Right cardiac atrium (tissue), 5 donors: ENCODE data around the gene PANX2. TPM values are rescaled to one million over a fixed set of nuclear protein-coding genes. Genes with fewer than 3 reads are reported as not detected.

ENCODE experiments used
- ATAC-seq, 2 donors: fragments of 200-7000 bp; cut with Tn5 transposase; one replicate each; pipeline versions ENCODE4 v1.8.0 to v1.9.1; 2020; ENCODE audit warnings: moderate library complexity in 2 of 2, mild to moderate bottlenecking in 1 of 2
- DNase-seq, 3 donors: peaks; one replicate each; pipeline ENCODE4 v3.0.0-alpha.2; 2020
- H3K27ac ChIP-seq: one replicate; pipeline ENCODE4 v1.5.1; 2013; ENCODE audit warnings: mild to moderate bottlenecking, low read length, control low read depth, moderate library complexity
- H3K27me3 ChIP-seq: one replicate; pipeline ENCODE4 v1.6.1; 2013; ENCODE audit not compliant: control insufficient read depth, insufficient read depth
- H3K4me1 ChIP-seq: one replicate; pipeline ENCODE4 v1.6.1; 2013; ENCODE audit warnings: low read length; ENCODE audit not compliant: control insufficient read depth, insufficient read depth
- H3K4me3 ChIP-seq: one replicate; pipeline ENCODE4 v1.5.1; 2013; ENCODE audit warnings: low read length, control low read depth
- H3K9me3 ChIP-seq: one replicate; pipeline ENCODE4 v1.6.1; 2013; ENCODE audit warnings: low read length; ENCODE audit not compliant: control insufficient read depth
- WGBS: extraction: QIAGEN DNeasy Blood & Tissue Kit; methylation state at CpG from one replicate; pipeline ENCODE4 v1.1.7; 2013; 5-methylcytosine and 5-hydroxymethylcytosine counted together
- intact Hi-C, 4 donors: fragments of 100-400 bp; cut with DNase I; formaldehyde crosslinking; loops; one replicate each; pipeline versions ENCODE4 v1.11.0 to v1.14.0; 2022 to 2023
- polyA plus RNA-seq: library from polyadenylated mRNA; stranded (reverse); fragments of 200-250 nt; gene quantifications from one replicate; pipeline ENCODE4 v1.2.3, GENCODE V29; 2013
- total RNA-seq, 4 donors: library from RNA; stranded (reverse); fragmentation: NEBNext Ultra II Directional; extraction: Animal tissue kit (Norgen Biotek cat#: 25700); gene quantifications; one replicate each; pipeline ENCODE4 v1.2.1, GENCODE V29; 2021
- donor health status: healthy with polysubstance abuse.
- donor health status: DM: no; HTN: yes; CAD: no.
- donor health status: DM: no; HTN: no; CAD: no.
- donor health status: DM: no; HTN: yes; CAD: no; lungs with severe emphysema.
- donor health status: DM: yes; HTN: yes; CAD: no.

Gene PANX2
- total and polyA plus RNA-seq, 5 donors, result 0.43 to 2.1 (median 0.88) TPM

DNA sequence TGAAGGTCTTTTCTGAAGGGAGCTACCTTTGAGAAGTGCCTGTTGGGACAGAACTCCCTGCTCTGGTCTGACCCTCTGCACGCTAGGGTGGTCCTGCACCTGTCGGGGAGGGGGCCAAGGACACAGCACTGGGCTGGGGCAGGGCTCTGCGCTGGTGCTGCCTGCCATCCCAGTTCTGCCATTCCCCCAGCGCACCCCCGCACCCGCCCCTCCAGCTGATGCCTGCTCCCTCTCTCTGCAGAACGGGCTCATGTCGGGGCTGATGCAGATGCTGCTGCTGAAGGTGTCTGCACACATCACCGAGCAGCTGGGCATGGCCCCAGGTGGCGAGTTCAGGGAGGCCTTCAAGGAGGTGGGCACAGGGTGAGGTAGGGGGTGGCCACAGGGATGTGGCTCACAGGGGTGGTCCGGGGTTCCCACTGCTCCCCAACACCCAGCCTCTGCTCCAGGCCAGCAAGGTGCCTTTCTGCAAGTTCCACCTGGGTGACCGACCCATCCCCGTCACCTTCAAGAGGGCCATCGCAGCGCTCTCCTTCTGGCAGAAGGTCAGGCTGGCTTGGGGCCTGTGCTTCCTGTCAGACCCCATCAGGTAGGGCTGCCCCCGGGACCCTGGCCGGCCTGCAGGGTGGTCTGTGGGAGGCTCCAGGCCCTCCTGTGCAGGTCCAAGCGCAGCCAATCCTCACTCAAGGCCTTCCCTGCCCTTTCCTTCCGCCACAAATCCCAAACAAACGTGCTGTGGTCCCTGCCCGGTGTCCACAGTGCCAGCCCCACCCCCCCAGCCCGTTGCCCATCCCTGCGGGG, 26.7 kb downstream of the PANX2 start:
- Histone ChIP-seq H3K27ac (no peak overlapping the region), H3K4me1 (peaks cover 1% of the 10 kb centered on the region), H3K9me3 (no peaks in the 10 kb centered on the region), H3K4me3 (no peak overlapping the region), H3K27me3 (no peaks in the 10 kb centered on the region)
- 88% methylated on average over 23 of the region's 23 CpGs for WGBS
- ATAC-seq (no peak), DNase-seq (peak in 2 of 3 donors; percentile 51 to 62)
- intact Hi-C loops, result no loop called here

DNA sequence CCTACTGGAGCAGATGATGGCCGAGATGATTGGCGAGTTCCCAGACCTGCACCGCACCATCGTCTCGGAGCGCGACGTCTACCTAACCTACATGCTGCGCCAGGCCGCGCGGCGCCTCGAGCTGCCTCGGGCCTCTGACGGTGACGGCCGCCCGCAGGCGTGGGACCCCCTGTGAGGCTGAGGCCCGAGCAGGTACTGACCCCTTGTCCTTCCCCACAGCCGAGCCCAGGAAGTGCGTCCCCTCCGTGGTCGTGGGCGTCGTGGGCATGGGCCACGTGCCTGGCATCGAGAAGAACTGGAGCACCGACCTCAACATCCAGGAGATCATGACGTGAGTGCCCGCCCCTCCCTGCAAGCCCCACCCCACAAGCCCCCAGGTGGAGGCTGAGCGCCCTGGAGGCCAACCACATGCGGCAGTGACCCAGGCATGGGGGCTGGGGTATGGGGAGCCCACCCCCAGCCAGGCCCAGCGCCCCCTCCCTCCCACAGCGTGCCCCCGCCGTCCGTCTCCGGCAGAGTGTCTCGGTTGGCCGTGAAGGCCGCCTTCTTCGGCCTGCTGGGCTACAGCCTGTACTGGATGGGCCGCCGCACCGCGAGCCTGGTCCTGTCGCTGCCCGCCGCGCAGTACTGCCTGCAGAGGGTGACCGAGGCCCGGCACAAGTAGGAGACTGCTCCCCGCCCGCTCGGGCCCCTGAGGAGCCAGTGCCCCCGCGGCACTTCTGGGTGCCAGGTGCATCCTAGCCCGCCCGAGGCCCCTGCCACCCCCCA, 27.5 kb downstream of the PANX2 start:
- WGBS, result 94% methylated on average over 61 of the region's 61 CpGs
- Histone ChIP-seq H3K9me3 (no peaks in the 10 kb centered on the region), H3K4me3 (no peak overlapping the region), H3K27ac (no peak overlapping the region), H3K4me1 (peaks cover 2% of the 10 kb centered on the region), H3K27me3 (no peaks in the 10 kb centered on the region)
- intact Hi-C loops, result no loop called here
- ATAC-seq, result no peak
- DNase-seq, result peak in 2 of 3 donors; percentile 56 to 67

DNA sequence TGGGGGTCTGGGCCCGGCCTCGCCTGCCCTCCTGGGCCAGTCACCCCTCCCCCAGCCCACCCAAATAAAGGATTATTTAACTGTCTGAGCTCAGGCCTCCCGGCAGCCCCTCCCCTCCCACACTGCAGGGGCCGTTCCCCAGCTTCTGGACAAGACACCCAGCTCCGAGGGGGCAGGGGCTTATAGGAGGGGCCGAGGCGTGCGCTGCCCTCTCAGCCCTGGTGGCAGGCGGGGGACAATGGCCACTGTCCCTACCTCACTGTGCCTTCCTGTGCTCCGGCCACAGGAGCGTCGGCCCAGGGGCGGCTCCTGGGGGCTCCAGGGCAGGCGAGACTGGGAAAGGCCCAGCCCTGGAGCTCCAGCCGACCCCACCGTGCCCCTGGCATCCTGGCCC, 28.1 kb downstream of the PANX2 start:
- intact Hi-C loops, result no loop called here
- WGBS, result 88% methylated on average over 16 of the region's 16 CpGs
- no peaks in the 10 kb centered on the region for H3K9me3 ChIP-seq

DNA sequence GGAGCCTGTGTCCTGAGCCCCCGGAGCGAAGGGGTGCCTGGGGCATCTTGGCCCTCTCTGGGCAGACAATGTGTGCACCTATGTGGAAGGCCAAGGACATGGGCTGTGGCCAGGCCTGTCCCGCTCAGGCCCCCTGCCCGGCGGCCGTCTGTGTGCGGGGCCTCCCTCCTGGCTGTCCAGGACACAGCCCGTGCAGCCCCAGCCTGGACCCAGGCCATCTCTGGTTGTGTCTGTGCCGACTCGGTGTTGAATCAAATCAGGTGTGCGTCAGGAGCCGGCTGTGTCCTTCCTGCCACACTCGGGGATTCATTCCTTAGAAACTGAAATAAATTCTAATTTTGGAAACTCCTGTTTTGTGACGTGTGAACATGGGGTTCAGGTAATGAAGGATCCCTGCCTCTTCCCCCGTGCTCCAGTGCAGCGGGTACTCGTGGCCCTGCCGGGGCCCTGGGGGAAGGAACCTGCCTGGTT, 28.8 kb downstream of the PANX2 start:
- 75% methylated on average over 18 of the region's 18 CpGs for WGBS
- Histone ChIP-seq H3K4me3 (no peak overlapping the region), H3K27me3 (no peaks in the 10 kb centered on the region), H3K9me3 (no peaks in the 10 kb centered on the region), H3K27ac (no peak overlapping the region), H3K4me1 (peaks cover 2% of the 10 kb centered on the region)
- intact Hi-C loops, result no loop called here
- ATAC-seq (peak in 1 of 2 donors; percentile 3), DNase-seq (peak in 2 of 3 donors; percentile 67 to 68)

More for the DNA sequence above, 28.1 kb downstream of the PANX2 start:
- H3K4me3 ChIP-seq, result no peak overlapping the region
- DNase-seq (peak in 2 of 3 donors; percentile 51 to 64), ATAC-seq (no peak)
- H3K27ac ChIP-seq, result no peak overlapping the region
- H3K4me1 ChIP-seq, result peaks cover 2% of the 10 kb centered on the region
- no peaks in the 10 kb centered on the region for H3K27me3 ChIP-seq

DNA sequence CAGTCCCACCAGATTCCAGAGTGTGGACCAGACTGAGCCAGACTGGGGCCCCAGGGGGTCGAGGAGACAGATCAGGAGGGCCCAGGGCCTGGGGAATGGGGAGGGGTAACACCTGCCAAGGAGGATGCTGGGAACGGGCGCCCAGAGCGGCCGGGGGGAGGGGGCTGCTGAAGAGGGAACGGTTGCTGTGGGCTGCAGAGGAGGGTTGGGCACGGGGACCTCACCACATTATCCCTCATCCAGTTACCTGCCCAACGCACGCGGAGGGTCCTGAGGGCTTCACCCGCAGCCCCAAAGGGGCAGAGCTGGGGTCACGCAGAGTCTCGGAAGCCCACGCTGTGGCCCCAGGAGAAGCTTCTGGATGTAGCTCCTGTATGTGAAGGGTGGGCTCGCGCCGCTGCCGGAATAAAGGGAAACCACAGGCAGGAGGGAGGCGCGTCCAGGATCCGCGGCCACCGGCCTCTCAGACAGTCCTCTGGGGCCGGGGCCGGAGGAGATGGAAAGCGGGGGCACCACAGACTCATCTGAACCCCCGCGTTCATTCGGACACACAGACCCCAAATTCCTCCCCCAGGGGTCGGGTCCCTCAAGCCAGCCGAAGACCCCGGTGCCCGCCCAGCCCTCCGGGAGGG, 29.4 kb downstream of the PANX2 start:
- intact Hi-C loops, result no loop called here
- no peaks in the 10 kb centered on the region for H3K27me3 ChIP-seq
- peaks cover 2% of the 10 kb centered on the region for H3K4me1 ChIP-seq
- no peaks in the 10 kb centered on the region for H3K9me3 ChIP-seq
- H3K27ac ChIP-seq, result no peak overlapping the region
- peak in 1 of 3 donors; percentile 71 for DNase-seq
- peak; percentile 2 to 3 for ATAC-seq
- 8% methylated on average over 34 of the region's 34 CpGs for WGBS
- peak overlapping the region; percentile 92 for H3K4me3 ChIP-seq

DNA sequence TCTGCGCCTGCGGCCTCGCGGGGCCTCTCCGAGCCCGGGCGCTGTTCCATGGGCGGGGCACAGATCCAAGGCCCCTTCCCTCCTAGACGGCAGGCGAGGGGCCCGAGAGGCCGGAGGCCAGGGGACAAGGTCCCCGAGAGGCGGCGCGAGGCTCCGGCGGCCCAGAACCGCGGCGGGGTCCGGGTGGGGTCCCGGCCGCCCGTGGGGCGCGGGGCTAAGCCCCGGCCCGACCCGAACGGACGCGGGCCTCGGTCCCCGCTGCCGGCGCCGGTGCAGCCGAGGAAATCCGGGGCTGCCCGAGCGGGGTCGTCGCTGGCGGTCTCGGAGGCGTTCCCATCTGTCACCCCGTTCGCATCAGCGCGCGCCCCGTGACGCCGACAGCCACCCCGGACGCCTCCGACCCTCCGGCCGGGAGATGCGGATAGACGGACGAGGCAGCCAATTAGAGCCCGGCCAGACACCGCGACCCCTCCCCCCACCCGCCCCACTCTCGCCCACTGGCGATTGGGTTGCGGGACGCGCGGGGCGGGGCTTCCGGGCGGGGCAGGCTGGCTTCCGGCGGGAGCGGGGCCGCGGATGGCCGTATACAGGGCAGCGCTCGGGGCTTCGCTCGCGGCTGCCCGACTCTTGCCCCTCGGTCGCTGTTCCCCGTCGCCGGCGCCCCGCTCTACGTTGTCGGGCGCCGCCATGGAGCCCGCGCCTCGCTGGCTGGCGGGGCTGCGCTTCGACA, 30.1 kb downstream of the PANX2 start, which contains the start of gene SELENOO:
Gene SELENOO, plus strand, starts transcription at position 551 of the 730 bp plus-strand sequence. Its CDS starts 26 bp downstream, at position 577.
- intact Hi-C loops, result no loop called here
- WGBS, result under 1% methylated on average over 100 of the region's 105 CpGs
- peak; percentile 93 to 97 (median 97) for DNase-seq
- peak; percentile 88 to 89 for ATAC-seq
- H3K4me1 ChIP-seq, result peaks cover 2% of the 10 kb centered on the region
- H3K4me3 ChIP-seq, result peak within 1 kb of the TSS; percentile 92
- H3K9me3 ChIP-seq, result no peaks in the 10 kb centered on the region
- H3K27ac ChIP-seq, result peak within 1 kb of the TSS; percentile 76
- no peaks in the 10 kb centered on the region for H3K27me3 ChIP-seq

DNA sequence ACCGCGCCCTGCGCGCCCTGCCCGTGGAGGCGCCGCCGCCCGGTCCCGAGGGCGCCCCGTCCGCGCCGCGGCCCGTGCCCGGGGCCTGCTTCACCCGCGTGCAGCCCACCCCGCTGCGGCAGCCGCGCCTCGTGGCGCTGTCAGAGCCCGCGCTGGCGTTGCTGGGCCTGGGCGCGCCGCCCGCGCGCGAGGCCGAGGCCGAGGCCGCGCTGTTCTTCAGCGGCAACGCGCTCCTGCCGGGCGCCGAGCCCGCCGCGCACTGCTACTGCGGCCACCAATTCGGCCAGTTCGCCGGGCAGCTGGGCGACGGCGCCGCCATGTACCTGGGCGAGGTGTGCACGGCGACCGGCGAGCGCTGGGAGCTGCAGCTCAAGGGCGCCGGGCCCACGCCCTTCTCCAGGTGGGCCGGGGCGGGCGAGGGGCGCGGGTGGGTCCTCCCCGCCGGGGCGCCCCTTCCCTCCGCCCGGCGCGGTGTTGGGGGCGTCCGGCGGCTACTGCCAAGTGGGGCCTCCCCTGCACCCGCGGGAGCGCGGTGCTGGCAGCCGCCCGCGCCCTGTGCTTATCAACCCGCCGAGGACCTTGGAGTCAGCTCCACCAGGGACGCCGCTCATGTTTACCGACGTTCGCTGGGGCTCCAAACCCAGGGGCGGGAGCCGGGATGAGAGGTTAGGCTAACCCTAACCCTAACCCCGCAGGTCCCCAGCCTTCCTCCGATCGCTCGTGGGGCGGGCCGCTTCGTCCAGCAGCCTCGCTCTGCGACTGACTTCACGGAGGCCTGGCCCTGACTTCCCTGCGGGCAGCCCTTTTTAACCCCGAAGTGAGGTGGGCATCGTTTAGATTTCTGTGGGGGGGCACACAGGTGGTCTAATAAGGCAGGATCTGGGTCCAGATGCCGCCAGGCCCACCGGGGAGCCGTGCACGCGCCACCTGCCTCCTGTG, 30.9 kb downstream of the PANX2 start:
- no peaks in the 10 kb centered on the region for H3K9me3 ChIP-seq
- peak overlapping the region; percentile 92 for H3K4me3 ChIP-seq
- 2% methylated on average over 115 of the region's 115 CpGs for WGBS
- peak; percentile 3 to 6 for ATAC-seq
- H3K27me3 ChIP-seq, result no peaks in the 10 kb centered on the region
- peak in 2 of 3 donors; percentile 69 to 76 for DNase-seq
- intact Hi-C loops, result no loop called here
- peaks cover 2% of the 10 kb centered on the region for H3K4me1 ChIP-seq
- H3K27ac ChIP-seq, result peak overlapping the region; percentile 76

DNA sequence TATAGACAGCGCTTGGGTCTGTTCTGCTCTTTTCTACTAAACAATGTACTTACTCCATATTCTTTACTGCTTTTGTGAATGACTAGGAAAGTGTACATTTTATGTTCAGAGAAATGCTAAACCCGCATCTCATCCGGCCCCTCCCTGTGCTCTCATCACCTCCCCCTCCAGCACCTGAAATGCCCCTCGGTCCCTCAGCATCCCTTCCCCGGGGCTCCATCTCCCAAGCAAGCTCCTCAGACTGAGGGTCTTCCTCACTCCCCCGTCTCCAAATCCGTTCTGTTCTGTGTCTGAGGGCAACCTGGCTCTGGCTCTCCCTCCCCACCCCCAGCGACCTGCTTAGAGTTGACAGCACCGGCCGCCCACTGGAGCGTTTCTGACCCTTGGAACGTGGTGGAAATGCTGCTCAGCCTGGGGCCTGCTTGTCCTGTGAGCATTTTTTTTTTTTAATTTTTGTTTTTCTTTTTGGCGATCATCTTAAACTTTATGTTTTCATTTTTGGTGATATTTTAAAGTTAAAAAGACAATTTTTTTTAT, 31.7 kb downstream of the PANX2 start:
- peaks cover 2% of the 10 kb centered on the region for H3K4me1 ChIP-seq
- no peaks in the 10 kb centered on the region for H3K27me3 ChIP-seq
- ATAC-seq (no peak), DNase-seq (peak in 2 of 3 donors; percentile 40 to 50)
- intact Hi-C loops, result no loop called here
- peak overlapping the region; percentile 92 for H3K4me3 ChIP-seq
- WGBS, result 67% methylated on average over 13 of the region's 13 CpGs
- H3K9me3 ChIP-seq, result no peaks in the 10 kb centered on the region
- H3K27ac ChIP-seq, result no peak overlapping the region

DNA sequence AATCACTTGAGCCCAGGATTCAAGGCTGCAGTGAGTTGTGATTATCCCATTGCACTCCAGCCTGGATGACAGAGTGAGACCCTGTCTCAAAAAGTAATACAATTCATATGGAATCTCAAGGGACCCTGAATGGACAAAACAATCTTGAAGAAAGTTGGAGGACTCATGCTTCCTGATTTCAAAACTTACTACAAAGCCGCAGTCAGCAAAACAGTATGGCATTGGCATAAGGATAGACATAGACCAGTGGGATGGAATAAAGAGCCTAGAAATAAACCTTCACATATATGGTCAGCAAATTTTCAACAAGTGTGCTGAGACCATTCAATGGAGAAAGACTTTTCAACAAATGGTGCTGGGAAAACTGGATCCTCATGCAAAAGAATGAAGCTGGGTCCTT, 32.8 kb downstream of the PANX2 start:
- DNase-seq (no peak), ATAC-seq (no peak)
- WGBS, result 100% methylated on average over 1 of the region's 1 CpG
- no peak overlapping the region for H3K4me3 ChIP-seq
- no peak overlapping the region for H3K27ac ChIP-seq
- no peaks in the 10 kb centered on the region for H3K27me3 ChIP-seq
- peaks cover 2% of the 10 kb centered on the region for H3K4me1 ChIP-seq
- intact Hi-C loops, result no loop called here
- H3K9me3 ChIP-seq, result no peaks in the 10 kb centered on the region
